GM18499 (cell line): ENCODE data around the gene VPS8.

Experiments
- ATAC-seq: cut with Tn5 transposase; IDR thresholded peaks from one replicate; pipeline ENCODE4 v1.9.1; 2021; ENCODE audit warnings: moderate number of reproducible peaks; ENCODE audit not compliant: insufficient read depth, unreplicated experiment

VPS8 gene

DNA sequence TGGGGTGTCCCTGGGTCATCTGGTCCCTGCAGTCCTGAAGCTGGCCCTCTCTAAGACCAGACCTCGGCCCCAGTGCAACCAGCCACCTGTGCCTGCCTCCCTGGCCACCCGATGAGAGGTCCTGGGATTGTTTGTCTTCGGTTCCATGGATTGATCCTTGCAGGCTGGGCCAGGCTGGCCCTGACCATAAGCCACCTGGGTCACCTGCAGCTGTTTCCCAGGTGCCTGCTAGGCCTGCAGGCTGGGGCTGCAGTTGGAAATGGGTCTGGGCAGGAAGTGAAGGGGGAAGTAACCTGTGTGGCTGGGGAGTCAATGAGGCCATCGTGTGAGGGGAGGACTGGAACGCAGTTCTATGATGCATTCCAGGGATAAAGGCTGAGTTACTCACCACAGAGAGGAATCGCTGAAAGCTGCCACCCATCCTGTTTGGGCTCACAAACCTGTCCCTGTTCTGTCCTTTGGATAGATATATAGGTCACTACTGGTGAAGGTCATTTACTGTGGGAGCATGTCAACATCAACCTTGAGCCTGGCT lies 30.9 kb upstream of the VPS8 start:
- ATAC-seq, result no peak

DNA sequence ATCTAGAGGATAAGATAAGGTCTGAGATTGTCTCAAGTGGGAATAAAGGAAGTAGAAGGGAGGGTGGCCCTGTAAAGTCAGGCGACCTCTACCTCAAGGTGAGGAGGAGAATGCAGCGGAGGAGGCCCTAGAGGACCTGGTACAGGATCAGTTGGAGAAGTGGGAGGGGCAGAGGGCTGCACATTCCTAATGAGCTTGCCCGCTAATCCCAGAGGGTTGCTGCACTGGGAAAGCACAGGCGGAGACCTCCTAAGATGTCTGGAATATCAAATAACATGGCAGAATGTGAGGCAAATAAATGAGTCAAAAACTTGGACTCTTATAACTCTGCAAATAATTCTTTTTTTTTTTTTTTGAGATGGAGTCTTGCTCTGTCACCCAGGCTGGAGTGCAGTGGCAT lies 30.2 kb upstream of the VPS8 start:
- no peak for ATAC-seq

DNA sequence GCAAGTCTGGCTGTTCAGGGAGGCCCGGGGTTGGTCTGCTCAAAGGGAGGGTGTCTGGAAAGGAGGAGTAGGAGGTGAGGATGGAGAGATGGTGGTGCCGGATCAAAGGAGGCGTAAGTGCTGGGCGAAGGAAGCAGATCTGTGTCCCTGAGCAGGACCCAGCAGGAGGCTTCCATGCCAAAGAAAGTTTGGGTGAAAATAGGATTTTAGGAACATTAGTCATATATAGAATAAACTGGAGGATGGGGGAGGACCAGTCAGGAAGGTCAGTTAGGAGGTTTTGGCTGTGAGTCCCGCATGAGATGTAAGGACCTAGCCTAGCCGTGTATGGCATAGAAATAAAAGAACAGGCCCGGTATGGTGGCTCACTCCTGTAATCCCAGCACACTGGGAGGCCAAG lies 28.6 kb upstream of the VPS8 start:
- no peak for ATAC-seq

DNA sequence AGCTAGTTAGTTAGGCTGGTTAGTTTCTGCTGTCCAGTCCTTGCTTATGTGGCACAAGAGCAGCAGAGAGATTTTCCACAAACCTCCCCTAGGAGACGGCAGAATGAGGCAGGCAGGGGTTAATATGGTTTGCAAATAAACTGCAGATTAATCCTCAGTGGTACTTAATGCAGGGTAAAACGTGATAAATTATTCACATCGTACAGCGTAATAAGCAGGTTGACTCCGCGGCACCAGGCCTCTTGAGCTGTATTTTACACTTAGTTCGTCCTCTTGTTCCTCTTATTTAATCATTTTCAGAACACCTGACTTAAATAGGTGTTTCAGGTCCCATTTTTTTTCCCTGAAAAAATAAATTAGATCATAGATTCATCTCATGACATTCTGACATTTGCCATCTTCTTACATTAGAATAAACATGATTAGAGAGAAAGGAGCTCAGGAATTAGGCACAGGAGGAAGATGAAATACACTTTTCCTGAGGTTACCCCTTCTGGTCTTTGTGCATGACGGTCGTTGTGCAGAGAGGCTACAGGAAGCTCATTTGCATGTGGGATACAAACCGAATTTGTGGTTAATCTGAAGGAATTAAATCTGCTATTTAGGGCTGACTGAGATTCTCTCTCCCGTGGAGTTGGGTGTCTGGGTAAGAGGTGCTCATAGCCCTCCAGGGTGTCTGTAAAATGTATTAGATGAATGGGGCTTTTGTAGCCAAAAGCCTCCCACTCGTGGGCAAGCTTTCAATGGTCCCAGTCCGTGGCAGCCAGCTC lies 27.1 kb upstream of the VPS8 start:
- ATAC-seq, result no peak

DNA sequence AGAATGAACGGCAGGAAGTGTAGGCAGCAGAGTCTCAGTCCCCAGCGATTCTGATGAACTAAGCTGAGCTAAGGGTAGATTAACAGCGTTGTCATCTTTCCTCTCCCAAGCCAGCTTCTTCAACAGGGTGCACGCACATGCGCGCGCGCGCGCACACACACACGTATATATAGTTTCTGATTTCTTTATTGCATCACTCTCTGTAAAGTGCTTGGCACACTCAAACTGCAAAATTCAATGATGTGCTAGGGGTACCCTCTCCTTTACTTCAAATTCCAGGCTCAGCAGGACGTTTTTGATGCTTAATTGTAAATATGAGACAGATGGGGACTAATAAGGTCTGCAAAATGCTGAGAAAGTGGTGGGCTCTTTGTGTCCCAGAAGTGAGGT lies 26.1 kb upstream of the VPS8 start:
- ATAC-seq, result no peak

DNA sequence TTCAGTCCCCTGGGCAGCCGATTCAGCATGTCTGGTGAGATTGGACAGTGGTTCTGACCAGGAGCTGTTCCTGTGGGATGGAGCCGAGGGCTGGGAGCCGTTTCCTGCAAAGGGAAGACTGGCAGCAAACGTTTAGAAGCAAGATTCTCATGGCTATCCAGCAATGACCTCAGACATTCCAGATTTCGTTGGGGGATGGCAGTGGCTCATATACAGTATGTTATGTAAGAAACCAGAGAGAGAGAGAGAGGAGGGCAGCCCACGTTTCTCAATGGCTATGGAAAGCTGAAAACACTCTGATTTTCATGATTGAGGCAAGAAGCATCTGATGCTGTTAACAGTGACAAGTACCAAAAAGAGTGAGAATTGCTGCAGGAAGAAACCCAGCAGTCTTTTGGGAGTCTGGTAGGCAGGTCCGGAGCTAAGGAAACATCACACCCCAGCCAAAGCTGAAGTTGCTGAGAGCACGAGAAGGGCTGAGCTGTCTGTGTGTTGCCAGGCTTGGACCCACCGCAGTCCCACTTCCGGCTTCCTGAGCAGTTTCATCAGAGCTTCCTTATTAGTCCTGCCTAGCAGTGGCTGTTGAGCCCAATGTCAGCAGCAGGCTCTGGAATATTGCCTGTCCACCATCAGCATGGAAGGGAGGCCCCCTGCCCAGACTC lies 25.6 kb upstream of the VPS8 start:
- no peak for ATAC-seq

DNA sequence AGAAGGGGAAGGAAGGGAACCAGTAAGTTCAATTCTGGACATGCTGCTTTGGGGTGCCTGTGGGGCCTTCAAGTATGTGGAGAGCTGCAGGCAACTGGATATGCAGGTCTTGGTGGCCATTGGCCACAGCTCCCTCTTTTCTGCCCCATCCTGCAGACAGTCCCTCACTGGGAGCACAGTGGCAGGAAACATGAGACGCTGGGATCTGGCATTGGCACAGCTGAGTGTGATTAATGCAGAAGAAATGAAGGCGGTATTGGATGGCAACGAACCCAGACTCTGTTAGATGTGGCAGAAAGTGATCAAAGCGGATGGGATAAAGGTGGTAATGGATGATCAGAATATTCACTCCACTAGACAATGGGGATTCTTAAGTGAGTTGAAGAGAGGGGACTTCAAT lies 23.2 kb upstream of the VPS8 start:
- no peak for ATAC-seq

DNA sequence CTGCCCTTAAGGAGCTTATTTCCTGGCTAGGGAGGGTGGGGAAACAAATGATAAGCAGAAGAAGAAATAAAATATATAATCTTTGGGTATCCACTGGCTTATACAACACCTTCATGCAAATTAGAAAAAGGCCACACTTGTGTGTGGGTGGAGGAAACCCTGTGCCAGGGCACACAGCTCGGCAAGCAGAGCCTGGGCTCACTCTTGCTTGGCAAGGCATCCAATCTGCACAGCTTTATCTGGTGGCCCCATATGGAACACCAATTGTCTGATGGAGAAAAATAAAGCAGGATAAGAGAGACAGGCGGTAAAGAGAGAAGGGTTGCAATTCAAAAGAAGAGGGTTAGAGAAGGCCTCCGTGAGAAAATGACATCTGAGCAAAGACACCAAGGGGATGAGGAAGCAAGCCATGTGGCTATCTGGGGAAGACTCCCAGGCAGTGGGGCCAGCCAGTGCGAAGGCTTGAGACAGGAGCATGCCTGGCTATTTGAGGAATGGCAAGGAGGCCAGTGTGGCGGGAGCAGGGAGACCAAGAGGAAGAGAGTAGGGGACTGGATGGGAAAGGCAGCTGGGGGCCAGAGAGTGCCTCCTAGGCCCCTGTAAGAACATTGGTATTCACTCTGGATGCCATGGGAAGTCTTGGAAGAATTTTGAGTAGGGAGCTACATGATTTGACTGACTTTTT lies 22.5 kb upstream of the VPS8 start:
- ATAC-seq, result no peak

DNA sequence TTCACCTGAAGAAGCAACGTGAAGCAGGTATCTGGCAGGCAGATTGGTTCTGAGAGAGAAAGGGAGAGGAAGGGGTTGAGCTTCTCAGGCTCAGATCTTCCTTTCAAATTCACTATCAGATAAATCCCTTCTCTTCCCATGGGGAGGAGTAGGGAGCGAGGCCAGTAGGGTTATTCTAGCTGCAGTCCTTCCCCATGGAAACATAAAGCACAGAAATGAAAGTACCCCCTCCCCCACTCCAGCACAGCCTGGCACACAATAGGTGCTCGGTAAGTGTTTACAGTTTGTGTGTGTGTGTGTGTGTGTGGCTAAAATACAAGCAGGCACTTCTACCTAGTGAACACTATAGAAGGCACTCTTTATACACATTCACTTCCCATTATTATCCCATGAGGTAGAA lies 20.8 kb upstream of the VPS8 start:
- no peak for ATAC-seq

DNA sequence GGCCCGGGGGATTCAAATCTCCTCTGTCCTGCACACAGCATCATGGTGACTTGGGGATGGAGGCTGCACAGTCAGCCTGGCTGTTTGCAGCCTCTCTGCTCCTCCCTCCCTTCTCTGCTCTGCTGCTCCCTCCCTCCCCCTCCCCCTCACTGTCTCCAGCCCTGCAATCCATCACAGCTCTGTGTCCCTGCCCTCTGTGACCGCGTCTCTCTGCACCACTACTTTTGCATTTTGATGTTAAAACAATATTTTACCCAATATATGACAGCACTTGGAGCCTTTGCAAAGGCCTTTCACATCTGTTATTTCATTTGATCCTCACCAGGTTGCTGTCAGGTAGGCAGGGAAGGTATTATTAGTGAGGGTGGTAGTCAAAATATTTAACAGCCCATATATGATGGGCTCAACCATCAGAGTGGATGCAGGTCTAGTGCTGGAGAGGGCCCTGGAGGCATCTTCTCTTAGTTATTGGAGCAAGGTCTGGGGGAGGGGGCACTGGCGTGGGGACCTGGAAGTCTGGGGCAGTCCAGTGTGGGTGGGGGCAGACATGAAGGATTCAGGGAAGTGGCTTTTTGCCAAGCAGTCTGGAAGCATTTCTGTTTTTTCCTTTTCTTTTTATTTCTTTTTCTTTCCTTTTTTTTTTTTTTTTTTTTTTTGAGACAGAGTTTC lies 16.3 kb upstream of the VPS8 start:
- no peak for ATAC-seq

DNA sequence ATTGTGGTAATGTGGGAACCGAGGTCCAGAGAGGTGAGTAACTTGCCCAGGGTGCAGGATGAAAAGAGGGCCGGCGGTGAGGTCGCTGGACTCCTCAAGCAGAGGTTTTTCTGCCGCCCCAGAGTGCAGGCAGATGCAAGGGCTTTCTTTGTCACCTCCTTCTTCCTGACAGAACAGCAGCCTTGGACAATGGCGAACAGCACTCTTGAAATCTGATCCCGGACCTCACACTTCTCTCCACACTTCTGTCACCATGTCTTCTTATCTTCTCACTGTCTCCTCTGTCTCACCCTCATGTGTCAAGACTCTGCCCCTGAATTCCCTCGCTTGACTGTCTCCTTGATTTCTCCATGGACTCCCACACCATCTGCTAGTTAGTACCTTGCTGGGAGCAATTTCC lies 15.4 kb upstream of the VPS8 start:
- no peak for ATAC-seq

DNA sequence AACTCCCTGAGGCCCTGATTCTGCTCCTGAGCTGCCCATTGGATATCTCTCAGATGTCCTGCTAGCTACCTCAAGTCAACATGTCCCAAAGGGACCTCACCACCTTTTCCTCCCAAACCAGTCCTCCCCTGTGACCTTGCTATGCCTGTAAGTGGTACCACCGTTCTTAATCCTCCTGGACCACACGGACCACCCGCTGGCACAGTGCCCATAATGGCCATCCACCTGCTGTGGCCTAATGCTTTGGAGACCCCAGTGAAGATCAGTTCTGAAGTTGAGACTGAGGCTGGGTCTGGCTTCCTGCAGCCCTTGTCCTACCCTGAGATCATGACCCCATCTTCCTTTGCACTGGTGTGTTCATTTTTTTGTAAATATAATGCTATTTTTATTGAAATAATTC lies 15.0 kb upstream of the VPS8 start:
- no peak for ATAC-seq

DNA sequence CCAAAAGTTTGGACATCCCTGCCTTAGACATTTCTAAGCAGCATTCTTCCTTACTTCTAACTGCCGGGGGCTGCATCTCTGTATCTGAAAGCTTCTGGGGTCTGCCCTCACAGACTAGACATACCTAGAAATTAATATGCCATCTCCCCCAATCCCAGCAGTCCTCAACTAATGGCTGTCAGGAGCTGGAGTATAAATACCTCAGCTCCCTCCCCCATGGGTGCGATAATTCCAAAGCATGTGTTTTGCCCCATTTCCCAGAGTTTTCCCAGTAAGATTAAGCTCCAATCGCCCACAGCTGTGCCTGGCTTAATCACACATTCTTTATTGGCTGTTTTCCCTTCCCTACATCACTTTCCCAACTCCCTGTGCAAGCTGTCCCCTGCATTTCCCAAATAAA lies 13.8 kb upstream of the VPS8 start:
- no peak for ATAC-seq

DNA sequence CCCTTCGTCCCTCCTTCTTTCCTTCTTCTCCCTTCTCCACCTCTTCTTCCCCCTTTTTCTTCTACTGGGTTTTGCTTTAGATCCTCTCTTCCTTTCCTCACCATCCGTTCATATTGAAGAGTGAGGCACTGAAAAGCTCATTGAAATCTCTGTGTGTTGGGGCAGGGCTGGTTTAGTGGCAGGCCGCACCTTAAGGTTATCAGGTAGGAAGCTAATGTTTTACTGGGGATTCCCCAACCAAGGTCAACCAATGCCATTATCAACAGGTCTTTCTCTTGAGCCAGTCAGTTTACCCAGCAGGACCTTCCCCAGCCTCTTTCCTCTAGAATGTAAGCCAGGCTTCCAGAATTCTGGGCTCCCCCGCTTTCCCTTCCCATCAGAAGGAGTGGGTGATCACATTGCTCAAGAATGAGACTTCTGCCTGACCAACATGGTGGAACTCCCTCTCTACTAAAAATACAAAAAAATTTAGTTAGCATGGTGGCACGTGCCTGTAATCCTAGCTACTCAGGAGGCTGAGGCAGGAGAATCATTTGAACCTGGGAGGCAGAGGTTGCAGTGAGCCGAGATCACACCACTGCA lies 11.5 kb upstream of the VPS8 start:
- no peak for ATAC-seq

DNA sequence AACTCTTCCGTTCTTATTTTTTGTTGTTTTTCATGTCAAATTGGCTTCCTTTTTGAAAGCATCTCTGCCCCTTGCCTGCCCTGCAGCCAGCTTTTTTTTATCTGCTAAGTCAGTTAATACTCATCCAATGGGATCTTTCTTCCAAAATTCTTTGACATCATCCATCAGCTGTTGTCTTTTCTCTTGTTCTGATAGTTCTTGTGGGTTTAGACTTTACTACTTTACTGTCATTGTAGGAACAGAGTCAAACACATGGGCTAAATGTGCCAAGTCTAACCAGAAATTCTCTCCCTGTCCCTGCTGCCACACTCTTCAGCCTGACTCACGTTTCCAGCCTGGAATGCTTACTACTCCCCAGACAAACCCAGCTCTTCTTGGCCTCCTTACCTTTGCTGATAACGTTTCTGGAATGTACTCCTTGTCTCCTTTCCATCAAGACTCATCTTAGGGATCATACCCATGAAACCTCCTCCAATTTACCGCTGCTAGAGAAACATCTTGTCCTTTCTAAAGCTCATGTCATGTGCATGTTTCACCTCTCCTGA lies 10.7 kb upstream of the VPS8 start:
- no peak for ATAC-seq

DNA sequence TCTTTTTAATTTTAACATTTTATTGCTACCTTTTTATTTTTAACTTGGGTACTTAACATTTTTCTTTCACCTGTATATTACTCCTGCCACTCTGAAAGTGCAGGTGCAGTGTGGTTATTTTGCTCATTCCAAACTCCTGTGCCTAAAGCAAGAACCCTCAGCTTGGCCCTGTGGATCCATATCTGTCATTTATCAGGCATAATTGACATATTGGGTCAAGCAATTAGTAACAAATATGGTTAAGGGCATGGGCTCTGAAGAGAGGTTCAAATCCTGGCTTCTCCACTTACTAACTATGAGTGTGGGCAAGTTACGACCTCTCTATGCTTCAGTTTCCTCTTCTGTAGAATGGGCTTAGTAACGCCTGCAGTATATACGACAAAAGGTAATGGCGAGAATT lies 9.8 kb upstream of the VPS8 start:
- no peak for ATAC-seq

DNA sequence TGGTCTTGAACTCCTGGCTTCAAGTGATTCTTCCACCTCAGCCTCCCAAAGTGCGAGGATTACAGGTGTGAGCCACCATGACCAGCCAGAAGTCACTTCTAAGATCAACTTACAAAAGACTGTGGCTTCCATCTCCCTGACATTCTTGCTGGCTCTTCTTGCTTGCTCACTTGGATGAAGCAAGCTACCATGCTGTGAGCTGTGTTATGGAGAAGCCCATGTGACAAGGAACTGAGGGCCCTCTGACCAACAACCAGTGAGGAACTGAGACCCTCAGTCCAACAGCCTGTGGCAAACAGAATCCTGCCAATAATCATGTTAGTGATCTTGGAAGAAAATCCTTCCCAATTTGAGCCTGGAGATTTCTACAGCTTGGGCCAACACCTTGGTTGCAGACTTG lies 7.2 kb upstream of the VPS8 start:
- ATAC-seq, result no peak

DNA sequence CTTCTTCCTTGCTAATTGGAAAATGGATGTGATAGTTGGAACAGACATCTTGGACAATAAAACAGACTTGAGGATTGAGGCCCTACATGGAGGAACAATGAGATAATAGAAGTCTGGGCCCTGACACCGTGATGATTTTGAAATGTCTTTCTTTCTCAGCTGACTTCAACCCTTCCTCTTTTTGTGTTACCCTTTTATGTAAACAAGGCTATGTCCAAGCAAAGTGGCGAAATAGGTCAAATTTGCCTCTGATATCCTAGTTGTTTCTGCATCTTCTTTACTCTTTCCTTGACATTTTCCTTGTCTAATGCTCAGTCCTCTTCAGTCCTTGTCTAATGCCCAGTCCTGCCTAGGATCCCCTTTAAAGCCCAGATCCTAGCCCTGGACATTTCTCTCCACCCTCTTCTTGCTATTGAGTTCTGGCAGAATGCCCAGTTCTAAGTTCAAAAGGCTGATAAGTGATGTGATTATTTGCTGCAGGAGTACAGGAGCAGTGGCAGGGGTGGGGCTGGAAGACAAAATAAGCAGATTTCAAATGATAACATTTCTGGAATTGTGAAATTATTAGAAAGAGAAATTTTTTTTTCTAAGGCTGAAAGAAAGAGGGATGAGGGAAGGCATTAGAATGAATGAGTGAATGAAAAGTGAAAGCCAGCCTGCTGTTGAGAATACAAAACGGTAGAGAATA lies 6.5 kb upstream of the VPS8 start:
- ATAC-seq, result no peak

DNA sequence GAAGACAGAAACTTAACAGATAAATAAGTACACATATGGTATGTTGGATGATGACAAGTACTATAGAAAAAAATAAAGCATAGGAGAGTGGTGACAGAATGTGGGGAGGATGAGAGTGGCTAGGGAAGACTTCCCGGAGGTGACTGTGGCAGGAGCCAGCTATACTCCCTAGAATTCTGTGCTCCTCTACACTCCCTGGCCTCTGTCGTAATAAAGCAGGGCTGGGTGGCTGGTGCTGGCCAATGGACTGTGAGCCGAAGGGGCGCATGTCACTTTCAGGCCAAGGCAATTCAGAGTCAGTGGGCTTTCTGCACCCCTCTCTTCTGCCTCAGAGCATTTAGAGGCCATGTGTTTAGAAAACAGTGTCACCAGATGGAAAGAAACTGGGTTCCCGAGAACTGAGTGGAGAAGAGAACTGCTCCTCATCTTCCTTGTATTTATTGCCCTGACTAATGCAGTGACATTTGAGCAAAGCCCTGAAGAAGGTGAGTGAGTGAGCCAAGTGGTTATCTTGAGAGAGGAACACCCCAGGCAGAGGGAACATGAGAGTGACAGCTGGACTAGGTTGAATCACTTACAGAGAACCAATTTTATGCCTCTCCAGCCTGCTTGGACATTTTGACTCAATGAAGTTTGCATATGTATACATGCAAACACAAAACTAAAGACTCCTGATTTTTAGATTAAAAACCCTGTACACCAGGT lies 5.2 kb upstream of the VPS8 start:
- ATAC-seq, result no peak
